Measurements from ENCODE around the gene MT4.
"Not testable (repeated sequence)": the region's sequence is repeated elsewhere in the genome, so short reads cannot be mapped to it uniquely, and the experiment has no call there.

Gene MT4

DNA sequence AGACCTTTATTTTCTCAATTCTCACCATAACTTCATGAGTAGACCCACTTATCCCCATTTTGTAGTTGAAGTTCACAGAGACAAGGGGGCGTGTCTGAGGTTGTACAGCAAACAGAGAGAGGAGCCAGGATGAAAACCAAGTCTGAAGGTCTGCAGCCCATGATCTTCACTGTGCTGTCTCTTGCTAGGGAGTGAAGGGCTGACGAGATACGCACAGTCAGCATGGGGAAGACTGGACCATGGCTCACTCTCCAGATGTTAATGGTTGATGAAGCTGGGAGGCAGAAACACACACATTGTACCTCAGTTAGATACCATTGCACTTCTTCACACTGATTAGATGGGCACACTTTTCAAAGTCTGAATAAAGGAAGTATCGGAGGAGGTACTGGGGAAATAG is 5.8 kb upstream of the MT4 start:
- DNase-seq: no peak

DNA sequence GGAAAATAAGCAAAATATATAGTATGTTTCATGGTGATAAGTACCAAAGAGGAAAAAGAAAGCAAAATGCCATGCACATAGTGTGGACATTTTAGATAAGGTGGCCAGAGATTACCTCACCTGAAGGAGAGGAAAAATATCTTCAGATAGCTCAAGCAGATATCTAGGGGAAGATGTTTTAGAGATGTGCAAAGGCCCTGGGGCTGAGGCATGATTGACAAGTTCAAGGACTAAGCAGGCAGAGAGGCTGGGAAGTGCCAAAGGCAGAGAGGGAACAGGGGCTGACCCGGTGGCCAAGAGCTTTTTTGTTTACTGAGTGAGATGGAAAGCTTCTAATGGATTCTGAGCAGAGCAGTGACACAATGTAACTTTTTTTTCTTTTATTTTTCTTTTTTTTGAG is 4.4 kb upstream of the MT4 start:
- no peak for DNase-seq

DNA sequence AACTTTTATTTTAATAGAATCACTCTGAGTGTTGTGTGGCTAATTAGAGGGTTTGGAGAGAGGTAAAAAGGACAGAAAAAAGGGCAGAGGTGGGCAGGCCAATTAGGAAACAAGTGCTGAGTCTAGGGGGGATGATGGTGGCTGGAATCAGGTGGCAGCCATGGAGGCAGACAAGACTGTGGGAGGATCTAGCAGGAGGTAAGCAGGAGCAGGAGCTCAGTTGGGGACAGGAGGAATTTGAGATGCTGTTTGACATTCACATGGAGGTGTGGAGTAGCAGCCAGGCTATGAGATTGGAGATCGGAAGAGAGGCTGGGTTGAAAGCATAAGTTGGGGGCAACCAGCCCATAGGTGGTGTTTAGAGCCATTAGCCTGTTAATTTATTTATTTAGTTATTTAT is 3.7 kb upstream of the MT4 start:
- no peak for DNase-seq

DNA sequence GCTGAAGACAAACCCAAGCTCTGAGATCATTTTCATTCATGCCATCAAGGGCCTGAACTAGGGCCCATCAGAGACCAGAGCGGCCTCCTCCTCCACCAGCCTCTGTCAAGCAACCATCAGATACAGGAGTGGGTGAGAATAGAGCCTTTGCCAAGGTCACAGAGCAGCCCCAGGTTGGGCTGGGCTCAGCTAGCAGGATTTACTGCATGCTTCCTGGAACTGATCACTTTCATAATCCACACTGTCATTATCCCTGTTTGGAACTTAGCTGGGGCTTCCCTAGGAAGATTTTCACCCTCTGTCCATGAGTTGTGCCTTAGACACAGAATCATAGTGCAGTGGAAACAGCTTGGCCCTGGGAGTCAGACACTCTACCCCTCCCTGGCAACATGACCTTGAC is 5.1 kb downstream of the MT4 start:
- no peak for DNase-seq

DNA sequence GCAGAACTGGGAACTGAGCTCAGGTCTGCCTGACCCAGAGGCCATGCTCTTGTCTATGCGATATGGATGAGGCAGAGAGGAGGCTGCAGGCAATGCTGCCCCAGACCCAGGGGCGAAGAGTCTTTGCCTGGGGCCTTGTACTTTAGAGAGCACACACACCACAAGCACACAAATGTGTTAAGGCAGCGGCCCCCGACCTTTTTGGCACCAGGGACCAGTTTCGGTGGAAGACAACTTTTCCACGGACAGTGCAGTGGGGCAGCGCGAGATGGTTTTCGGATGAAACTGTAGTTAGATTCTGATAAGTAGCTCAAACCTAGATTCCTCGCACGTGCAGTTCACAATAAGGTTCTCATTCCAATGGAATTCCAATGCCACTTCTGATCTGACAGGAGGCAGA is 6.7 kb downstream of the MT4 start:
- no peak for DNase-seq

DNA sequence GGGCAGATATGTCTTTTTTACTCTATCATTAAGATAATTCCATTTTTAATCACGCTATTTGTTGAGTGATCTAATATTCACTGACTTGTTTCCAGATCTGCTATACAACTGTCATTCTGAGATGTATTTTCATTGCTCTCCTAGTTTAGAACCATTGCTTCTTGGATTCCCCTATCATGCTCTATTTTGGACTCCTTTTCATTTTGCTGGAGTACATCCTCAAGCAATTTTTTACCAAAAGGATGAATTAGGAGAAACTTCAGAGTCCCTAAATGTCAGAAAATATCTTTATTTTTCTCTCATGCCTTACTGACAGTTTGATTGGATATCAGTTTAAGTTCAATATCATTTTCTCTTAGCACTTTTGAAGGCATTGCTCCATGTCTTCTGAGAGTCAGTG is 9.8 kb downstream of the MT4 start:
- no peak for DNase-seq

DNA sequence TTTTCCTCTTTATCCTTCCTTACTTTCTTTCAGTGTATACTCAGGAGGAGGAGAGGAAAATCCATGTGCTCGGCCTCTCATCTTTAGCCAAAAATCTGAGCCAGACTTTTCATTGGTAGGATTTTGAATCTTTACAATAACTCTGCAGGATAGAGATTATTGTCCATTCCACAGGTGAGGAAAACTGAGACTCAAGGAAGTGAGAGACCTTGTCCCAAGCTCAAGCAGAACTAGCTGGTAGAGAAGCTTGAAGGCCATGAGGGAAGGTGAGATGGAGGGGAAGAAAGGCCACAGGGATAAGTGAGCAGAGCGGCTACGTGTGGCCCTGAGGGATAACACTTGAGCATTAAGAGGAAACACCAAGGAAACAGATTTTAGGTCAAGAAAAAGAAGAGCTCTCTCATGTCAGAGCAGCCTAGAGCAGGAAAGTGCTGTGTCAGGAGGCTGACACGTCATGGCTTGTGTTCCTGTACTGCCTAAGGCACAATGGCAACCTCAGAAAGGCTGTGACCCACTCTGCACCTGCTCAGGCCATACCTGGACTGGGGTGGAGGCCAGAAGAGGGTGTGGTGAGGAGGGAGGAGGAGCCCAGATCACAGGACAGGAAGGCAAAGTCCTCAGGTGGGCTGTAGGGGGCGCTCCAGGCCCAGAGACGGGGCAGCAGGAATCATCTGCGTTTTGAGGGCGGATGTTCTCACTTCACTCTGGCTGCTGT is 11.9 kb downstream of the MT4 start:
- DNase-seq: no peak

DNA sequence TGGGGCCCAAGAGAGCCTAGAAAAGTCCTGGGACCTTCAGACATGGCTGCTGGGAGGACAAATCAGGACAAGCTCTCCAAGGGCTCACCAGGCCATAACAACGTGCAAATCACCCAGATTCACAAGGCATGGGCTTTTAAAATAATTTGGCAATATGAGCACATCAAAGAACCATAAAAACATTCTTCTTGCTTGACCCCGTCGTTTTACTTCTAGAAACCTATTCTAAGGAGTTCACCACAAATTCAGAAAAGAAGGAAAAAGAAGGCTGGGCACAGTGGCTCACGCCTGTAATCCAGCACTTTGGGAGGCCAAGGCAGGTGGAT is 12.4 kb downstream of the MT4 start:
- no peak for DNase-seq

DNA sequence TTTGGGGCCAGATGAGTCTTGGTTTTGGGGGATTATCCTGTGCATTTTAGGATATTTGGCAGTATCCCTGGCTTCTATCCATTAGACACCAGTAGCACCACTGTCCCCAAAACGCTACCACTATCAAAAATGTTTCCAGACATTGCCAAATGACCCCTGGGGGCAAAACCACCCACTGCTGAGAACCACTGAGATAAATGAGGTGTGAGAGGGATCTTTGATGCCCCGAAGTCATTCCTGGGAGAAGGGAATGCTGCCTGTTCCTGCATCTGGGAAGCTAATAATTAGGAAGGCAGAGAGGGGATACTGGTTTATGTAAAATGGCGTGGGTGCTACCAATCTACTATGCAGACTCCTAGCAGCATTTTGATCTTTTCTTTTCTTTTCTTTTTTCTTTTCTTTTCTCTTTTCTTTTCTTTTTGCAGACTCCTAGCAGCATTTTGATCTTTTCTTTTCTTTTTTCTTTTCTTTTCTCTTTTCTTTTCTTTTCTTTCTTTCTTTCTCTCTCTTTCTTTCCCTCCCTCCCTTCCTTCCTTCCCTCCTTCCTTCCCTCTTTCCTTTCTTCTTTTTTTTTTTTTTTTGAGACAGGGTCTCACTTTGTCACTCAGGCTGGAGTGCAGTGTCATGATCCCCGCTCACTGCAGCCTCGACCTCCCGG is 15.6 kb downstream of the MT4 start:
- DNase-seq: no peak

DNA sequence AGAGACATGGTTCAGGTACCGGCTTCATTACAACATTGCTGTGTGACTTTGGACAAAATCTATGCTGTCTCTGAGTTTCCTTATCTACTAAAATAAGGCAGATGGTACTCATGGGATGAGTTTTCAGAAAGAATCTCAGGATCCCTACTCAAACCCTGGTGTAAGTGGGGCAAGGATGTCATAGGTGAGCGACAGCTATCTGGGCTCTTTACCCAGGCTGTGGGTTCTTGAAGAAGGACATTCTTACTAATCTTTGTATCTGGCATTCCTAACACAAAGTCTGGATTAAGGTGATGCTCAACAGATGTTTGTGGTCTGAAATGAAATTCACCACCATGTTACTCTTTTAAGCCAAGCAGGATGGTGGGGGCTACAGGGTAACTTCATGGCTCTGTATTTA is 18.0 kb downstream of the MT4 start:
- DNase-seq: not testable (repeated sequence)

DNA sequence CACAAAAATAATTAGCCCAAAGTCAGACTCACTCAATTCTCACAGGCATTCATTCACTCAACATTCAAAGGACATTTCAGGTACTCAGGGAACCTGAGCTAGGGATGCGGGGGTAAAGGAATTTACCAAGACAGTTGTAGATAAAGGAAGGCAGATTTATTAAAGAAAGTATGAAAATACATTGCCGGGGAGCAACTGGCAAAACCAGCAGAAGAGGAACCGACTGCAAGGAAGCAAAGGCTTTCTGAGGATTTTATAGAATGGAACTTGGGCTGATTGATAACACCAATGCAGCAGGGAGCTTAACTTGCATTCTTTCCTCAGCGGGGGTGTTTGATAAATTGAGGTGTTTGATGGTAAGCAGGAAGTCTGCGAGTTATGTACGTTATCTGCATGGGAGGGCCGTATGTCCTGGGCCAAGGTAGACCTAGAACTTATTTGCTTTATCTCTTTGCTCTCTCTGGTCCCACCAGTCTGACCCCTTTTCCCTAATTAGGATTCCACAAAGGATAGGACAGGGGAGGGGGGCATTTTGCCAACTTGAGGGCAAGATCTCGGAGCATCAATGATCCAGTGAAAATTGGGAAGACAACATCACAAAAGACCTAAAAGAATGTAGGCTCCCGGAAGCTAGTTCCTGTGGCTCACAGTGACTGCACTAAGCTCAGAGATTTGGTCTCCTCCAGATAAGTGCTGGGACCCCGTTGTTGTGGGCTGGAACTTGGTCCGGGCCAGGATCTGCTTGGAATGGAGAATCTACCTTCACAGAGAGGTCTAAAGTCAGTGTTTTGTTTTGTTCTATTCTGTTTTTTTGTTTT is 18.7 kb downstream of the MT4 start:
- no peak for DNase-seq

DNA sequence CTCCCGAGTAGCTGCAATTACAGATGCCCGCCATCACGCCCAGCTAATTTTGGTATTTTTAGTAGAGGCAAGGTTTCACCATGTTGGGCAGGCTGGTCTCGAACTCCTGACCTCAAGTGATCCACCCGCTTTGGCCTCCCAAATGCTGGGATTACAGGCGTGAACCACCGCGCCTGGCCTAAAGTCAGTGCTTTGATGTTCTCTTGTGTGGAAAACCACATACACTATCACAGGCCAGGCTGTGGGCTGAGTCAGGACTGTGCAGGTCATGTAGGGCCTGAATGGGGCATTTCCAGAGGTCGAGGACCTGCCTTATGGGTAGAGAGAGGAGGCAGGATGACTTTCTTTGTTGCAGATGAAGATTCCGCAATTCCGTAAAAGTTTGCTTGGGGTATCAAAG is 19.4 kb downstream of the MT4 start:
- no peak for DNase-seq

DNA sequence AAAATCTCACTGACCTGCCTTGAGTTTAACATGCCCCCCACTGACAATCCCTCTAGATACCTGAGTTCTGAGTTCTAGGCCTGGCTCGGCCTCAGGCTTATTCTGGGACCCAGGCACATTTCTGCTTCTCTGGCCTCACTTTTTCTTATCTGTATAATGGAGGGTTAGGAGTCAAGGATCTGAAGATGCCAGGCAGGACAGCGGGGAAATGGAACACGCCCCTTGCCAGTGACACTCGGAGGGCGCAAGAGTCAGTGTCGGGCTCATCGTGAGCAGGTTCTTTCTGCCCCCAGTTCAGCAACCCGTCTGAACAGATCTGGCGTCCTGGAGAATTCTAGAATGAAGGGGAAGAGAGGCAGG is 23.9 kb downstream of the MT4 start:
- DNase-seq: no peak

DNA sequence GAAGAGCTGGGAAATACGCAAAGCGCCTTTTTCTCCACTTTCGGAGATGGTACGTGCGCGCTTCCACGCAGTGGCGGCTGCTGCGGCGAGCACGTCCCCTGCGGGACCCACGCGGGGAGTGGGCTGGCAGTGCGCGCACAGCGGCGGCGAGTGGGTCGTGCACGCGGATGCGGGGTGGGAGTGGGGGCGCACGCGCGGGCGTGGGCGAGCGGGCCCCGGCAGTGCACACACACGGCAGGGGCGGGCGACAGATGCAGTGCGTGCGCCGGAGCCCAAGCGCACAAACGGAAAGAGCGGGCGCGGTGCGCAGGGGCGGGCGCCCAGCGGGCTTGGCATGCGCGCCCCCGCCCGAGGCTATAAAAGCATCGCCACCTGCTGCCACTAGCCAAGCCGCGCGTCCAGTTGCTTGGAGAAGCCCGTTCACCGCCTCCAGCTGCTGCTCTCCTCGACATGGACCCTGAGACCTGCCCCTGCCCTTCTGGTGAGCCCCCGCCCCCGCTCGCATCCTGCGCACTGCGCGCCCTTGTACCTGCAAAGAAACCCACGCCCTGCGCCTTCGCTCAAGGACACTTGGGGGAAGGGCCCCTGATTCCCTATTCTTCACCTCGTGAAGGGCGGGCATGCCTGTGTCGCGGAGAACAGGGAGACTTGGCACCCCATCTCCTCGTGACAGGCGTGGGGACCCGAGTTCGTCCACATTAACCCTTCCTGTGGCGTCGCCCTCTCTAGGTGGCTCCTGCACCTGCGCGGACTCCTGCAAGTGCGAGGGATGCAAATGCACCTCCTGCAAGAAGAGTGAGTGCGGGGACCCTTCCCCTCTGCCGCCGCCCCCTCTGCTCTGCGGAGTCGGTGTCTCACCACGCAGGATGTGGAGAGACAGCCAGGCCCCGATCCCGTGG is 24.5 kb downstream of the MT4 start, which contains the start of gene MT3:
Gene MT3 (plus strand): TSS at position 388 of the 899 bp plus-strand sequence. CDS start 63 bp downstream, at position 451.
- DNase-seq: peak; percentile 41

DNA sequence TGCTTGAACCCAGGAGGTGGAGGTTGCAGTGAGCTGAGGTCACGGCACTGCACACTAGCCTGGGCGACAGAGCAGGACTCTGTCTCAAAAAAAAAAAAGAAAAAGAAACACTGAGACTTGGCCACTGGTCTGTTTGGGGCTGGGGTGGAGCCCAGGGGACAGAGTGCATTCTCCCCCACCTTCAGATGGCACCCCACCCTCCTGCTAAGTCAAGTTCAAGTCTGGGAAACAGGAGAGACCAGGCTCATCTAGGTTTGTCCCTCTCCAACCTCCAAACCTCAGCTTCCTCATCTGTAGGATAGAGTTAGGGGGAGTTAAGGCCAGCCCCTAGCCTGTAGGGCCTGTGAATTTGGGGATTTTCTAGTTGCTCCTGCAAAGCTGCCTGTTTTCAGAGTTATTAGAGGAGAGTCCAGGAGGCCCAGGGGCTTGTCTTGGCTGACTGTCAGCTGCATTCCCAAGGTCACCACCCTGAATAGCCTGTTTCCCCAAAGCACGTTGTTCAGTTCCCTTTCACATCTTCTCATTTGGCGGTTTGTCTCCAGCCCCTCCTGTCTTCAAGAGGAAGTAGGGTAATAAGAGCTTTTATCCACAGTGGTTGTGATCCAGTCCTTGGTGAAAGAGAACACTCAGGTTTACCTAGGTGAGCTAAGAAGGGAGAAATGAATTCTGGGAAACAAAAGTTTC is 26.6 kb downstream of the MT4 start:
- no peak for DNase-seq

DNA sequence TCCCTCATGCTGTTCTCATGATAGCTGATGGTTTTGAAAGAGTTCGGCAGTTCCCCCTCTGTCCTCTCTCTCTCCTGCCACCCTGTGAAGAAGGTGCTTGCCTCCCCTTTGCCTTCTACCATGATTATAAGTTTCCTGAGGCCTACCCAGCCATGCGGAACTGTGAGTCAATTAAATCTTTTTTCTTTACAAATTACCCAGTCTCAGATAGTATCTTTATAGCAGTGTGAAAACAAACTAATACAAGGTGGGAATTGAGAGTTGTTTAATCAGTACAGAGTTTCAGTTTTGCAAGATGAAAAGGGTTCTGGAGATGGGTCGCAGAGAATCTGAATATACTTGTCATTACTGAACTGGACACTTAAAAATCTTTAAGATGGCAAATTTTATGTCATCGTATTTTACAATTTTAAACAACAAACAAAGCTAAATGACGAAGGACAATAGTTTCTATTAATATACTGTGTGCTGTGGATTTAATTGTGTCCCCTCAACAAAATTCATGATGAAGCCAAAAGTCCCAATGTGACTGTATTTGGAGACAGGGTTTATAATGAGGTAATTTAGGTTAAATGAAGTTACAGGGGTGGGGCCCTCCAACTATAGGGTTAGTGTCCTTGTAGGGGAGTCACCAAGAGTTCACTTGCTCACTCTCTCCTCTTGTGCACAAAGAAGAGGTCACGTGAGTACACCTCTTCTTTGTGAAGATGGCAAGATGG is 28.9 kb downstream of the MT4 start:
- no peak for DNase-seq

DNA sequence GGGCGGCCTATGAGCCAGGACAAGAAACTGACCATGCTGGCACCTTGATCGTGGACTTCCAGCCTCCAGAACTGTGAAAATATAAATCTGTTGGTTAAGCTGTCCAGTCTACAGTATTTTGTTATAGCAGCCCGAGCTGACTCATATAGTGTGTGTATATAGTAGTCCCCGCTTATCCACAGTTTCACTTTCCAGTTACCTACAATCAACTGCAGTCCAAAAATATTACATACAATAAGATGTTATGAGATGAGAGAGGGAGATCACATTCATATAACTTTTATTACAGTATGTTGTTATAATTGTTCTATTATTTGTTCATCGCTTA is 29.4 kb downstream of the MT4 start:
- DNase-seq: no peak

DNA sequence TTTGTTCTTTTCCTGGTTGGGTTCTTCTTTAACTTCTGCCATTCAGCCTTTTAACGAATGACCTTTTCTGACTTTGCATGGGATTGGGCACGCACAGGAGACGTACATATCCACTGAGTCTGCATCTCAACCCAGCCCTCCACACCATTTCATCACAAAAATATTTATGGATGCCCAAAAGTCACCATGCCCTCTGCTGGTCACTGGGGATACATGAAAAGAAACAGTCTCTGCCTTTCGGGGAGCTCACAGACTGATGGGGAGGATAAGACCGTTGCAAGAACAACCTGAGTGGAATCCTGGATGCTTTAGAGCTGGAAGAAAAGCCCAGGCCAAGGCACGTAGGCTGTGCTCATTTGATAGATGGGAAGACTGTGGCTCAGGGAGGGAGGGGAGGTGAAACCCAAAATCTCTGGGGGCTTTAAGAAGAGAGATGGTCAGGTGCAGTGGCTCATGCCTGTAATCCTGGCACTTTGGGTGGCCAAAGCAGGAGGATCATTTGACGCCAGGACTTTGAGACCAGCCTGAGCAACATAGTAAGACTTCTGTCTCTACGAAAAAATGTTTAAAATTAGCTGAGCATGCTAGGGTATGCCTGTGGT is 35.6 kb downstream of the MT4 start:
- no peak for DNase-seq

DNA sequence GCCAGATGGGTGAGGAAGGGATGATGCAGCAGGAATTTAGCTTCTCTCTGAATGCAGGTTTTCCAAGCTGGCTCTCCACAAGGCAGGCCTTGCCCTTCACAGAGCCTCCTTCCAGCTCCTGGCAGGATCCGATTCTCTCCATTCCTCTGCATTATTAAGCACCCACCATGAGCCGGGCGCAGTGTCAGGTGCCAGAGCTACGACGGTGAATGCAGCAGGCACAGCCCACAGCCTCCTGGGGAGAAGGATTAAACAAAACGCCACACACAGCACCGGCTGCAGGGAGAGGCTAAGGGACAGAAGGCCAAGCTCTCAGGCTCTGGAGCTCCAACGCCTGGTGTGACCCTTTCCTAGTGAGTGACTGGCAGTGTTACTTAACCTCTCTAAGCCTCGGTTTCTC is 36.5 kb downstream of the MT4 start:
- DNase-seq: no peak

DNA sequence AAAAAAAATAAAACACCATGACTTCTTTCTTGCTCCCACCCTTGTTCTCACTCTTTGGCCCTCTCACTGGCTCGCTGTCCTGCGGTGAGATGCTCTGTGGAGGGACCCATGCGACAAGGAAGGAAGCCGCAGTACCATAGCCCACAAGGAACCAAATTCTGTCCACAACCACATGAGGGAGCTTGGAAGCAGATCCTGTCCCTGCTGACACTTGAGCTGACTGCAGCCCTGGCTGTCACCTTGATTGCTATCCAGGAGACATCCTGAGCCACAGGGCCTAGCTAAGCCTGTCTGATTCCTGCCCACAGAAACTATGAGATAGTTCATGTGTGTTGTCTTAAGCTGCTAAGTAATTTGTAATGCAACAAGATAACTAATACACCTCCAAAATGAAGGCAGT is 38.7 kb downstream of the MT4 start:
- no peak for DNase-seq

DNA sequence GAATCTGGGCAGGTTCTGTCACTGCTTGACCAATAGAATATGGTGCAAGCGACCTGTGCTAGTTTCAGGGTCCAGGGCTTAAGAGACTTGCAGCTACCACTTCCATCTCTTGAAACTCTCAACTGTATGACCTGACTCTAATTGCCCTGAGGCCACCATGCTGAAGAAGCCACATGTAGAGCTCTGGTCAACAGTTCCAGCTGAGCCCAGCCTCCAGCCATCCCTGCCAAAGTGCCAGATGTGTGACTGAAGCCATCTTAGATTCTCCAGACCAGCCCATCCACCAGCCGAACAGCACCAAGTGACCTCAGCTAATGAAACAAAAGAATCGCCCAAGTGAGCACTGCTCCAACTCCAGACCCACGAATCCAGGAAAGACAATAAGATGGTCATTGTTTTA is 40.1 kb downstream of the MT4 start:
- DNase-seq: no peak

DNA sequence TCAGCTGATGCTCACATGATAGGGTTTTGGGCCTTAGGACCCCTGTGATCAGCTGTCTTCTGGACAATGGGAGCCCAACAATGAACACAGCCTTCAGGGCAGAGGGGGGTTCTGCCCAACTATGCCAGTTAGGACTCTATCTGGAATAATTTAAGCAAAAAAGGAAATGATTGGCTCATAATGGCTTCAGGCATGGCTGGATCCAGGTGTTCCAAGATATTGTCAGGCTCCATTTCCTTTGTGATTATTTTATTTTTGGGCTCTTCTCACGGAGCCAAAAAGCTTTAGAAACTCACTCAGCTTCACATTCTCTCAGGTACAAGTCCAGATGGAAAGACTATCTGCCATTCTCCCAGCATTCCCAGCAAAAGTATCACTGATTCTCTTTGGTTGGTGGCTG is 40.6 kb downstream of the MT4 start:
- no peak for DNase-seq
